Measurements from ENCODE around the gene APPBP2.

DNA sequence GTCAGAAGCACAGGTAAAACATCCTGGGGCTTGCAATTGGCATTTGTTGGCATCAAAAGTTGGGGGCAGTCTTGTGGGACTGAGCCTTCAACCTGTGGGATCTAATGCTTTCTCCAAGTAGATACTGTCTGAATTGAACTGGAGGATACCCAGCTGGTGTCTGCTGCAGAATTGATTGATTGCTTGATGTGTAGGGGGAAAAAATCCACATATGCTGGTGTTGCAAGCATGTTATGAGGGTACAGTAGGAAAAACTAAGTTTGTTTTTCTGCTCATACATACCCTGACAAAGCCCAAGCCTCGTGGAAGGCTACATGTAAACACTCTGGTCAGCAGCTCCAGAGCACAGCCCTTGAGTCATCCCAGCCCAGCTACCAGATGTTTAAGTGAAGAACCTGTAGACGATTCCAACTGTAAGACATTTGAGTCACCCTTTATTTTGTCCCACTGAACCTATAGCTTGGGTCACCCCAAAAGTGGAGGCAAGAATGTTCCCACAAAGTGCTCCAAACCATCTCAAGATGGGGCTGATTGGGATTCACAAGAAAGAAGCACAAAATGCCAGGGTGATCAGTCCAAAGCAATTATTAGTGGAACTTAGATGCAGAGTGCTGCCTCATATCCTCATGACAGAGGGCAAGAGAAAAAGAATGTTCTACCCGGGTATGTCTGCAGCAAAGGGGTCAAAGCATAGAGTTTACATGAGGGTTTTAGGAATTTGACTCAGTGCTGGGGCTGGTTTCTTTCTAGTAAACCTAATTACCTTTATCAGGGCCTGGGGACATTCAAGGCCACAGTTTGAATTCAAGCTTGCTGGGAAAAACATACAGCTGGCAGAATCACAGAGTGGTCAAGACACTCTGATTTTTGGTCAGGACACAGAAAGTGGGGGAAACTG, 9.6 kb upstream of the APPBP2 start:
- no peak for TF ChIP-seq POLR2A (IDR thresholded peaks at IDR 0.05; ENCODE audit: extremely low read depth, insufficient read length)
- TF ChIP-seq, protein P1, sequence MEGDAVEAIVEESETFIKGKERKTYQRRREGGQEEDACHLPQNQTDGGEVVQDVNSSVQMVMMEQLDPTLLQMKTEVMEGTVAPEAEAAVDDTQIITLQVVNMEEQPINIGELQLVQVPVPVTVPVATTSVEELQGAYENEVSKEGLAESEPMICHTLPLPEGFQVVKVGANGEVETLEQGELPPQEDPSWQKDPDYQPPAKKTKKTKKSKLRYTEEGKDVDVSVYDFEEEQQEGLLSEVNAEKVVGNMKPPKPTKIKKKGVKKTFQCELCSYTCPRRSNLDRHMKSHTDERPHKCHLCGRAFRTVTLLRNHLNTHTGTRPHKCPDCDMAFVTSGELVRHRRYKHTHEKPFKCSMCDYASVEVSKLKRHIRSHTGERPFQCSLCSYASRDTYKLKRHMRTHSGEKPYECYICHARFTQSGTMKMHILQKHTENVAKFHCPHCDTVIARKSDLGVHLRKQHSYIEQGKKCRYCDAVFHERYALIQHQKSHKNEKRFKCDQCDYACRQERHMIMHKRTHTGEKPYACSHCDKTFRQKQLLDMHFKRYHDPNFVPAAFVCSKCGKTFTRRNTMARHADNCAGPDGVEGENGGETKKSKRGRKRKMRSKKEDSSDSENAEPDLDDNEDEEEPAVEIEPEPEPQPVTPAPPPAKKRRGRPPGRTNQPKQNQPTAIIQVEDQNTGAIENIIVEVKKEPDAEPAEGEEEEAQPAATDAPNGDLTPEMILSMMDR (IDR thresholded peaks at IDR 0.05; ENCODE audit: low read depth, low read length): no peak

All from NB4 (cell line).